ENCODE data around the gene TMEM41B.

The TMEM41B gene

DNA sequence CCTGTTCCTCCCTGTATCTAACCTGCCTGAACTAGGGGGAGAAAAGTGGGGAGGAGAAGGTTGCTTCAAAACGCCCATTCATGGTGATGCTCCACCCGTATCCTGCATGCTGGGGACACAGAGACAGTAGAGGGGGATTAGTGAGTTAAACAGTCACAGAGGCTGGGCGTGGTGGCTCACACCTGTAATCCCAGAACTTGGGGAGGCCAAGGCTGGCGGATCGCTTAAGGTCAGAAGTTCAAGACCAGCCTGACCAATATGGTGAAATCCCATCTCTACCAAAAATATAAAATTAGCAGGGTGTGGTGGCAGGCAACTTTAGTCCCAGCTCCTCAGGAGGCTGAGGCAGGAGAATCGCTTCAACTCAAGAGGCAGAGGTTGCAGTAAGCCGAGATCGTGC is 47.5 kb downstream of the TMEM41B start:
- Histone ChIP-seq H3K9ac (no peak overlapping the region), H3K27me3 (ENCODE audit: insufficient read depth, low read depth) (peaks cover 32% of the 10 kb centered on the region), H3K36me3 (ENCODE audit: insufficient read depth) (no peaks in the 10 kb centered on the region), H3K27ac (no peak overlapping the region), H2AFZ (ENCODE audit: low read depth) (no peak overlapping the region), H3K4me1 (ENCODE audit: low read depth, poor library complexity, severe bottlenecking) (peaks cover 17% of the 10 kb centered on the region), H4K20me1 (ENCODE audit: insufficient read depth) (no peaks in the 10 kb centered on the region), H3K4me2 (no peak overlapping the region), H3K4me3 (IDR thresholded peaks at IDR 0.05; ENCODE audit: insufficient read depth, low read depth, low read length) (no peak overlapping the region), H3K79me2 (ENCODE audit: insufficient read depth, low read depth) (no peaks in the 10 kb centered on the region)
- TF ChIP-seq CTCF (conservative IDR thresholded peaks at IDR 0.05; ENCODE audit: low read depth, low read length): no peak

- H3K27me3 ChIP-seq (ENCODE audit: insufficient read depth, low read depth): peaks cover 32% of the 10 kb centered on the region
- no peaks in the 10 kb centered on the region for H4K20me1 ChIP-seq (ENCODE audit: insufficient read depth)
- H3K4me1 ChIP-seq (ENCODE audit: low read depth, poor library complexity, severe bottlenecking): peaks cover 20% of the 10 kb centered on the region
- no peak overlapping the region for H3K4me2 ChIP-seq
- no peak overlapping the region for H3K27ac ChIP-seq
- no peak overlapping the region for H3K9ac ChIP-seq
- no peaks in the 10 kb centered on the region for H3K79me2 ChIP-seq (ENCODE audit: insufficient read depth, low read depth)
- H3K4me3 ChIP-seq (IDR thresholded peaks at IDR 0.05; ENCODE audit: insufficient read depth, low read depth, low read length): no peak overlapping the region
- H3K36me3 ChIP-seq (ENCODE audit: insufficient read depth): no peaks in the 10 kb centered on the region
- TF ChIP-seq CTCF (conservative IDR thresholded peaks at IDR 0.05; ENCODE audit: low read depth, low read length): no peak
- no peak overlapping the region for H2AFZ ChIP-seq (ENCODE audit: low read depth)
Measured at GRCh38 chr11:9266132-9266736, 48.2 kb downstream of the TMEM41B start.

GRCh38 chr11:9265211-9266131 is 48.9 kb downstream of the TMEM41B start, which contains the start of gene DENND5A:
DENND5A (minus strand) TSS chr11:9265350; CDS start chr11:9265069, 281 bp downstream.
- no peak within 1 kb of the TSS for H3K27ac ChIP-seq
- H3K4me1 ChIP-seq (ENCODE audit: low read depth, poor library complexity, severe bottlenecking): peaks cover 27% of the 10 kb centered on the region
- peak within 1 kb of the TSS; percentile 59 for H2AFZ ChIP-seq (ENCODE audit: low read depth)
- H4K20me1 ChIP-seq (ENCODE audit: insufficient read depth): no peaks in the 10 kb centered on the region
- H3K4me3 ChIP-seq (IDR thresholded peaks at IDR 0.05; ENCODE audit: insufficient read depth, low read depth, low read length): no peak within 1 kb of the TSS
- H3K27me3 ChIP-seq (ENCODE audit: insufficient read depth, low read depth): peaks cover 32% of the 10 kb centered on the region
- H3K79me2 ChIP-seq (ENCODE audit: insufficient read depth, low read depth): no peaks in the 10 kb centered on the region
- H3K4me2 ChIP-seq: peak within 1 kb of the TSS; percentile 98
- H3K9ac ChIP-seq: peak within 1 kb of the TSS; percentile 35; the same call in 1 of the 2 replicates
- H3K36me3 ChIP-seq (ENCODE audit: insufficient read depth): no peaks in the 10 kb centered on the region
- no peak for TF ChIP-seq CTCF (conservative IDR thresholded peaks at IDR 0.05; ENCODE audit: low read depth, low read length)

- Histone ChIP-seq H3K4me3 (IDR thresholded peaks at IDR 0.05; ENCODE audit: insufficient read depth, low read depth, low read length) (no peak overlapping the region), H3K27ac (no peak overlapping the region), H3K79me2 (ENCODE audit: insufficient read depth, low read depth) (no peaks in the 10 kb centered on the region), H3K4me2 (peak overlapping the region; percentile 98), H3K36me3 (ENCODE audit: insufficient read depth) (no peaks in the 10 kb centered on the region), H4K20me1 (ENCODE audit: insufficient read depth) (no peaks in the 10 kb centered on the region), H3K27me3 (ENCODE audit: insufficient read depth, low read depth) (peaks cover 32% of the 10 kb centered on the region), H2AFZ (ENCODE audit: low read depth) (peak overlapping the region; percentile 57; the same call in 1 of the 2 replicates), H3K9ac (peak overlapping the region; percentile 35; the same call in 1 of the 2 replicates), H3K4me1 (ENCODE audit: low read depth, poor library complexity, severe bottlenecking) (peaks cover 36% of the 10 kb centered on the region)
- no peak for TF ChIP-seq CTCF (conservative IDR thresholded peaks at IDR 0.05; ENCODE audit: low read depth, low read length)
Measured at GRCh38 chr11:9264316-9265210, 49.8 kb downstream of the TMEM41B start.
